Activated naive CD4-positive, alpha-beta T cell treated with anti-CD3 and anti-CD28 coated beads for 36 hours (primary cell): Measurements from ENCODE around the gene TLE7. TPM values are rescaled to one million over a fixed set of nuclear protein-coding genes. Genes with fewer than 3 reads are reported as not detected.

Experiments used
- CTCF ChIA-PET: fragments of 350-600 bp; sonication (Branson Sonifier 250); formaldehyde crosslinking; loops from one replicate; lab custom pipeline; 2021; ENCODE audit warnings: antibody characterized with exemption; lab: Charles Lee
- DNase-seq: peaks from one replicate; pipeline ENCODE4 v3.0.0-alpha.2; 2020
- H3K27ac Mint-ChIP-seq: one replicate; pipeline ENCODE4 v1.8.0; 2021; ENCODE audit warnings: mild to moderate bottlenecking, mixed read lengths
- H3K27me3 Mint-ChIP-seq: one replicate; pipeline ENCODE4 v1.8.0; 2021; ENCODE audit warnings: low read depth, mixed read lengths
- H3K36me3 Mint-ChIP-seq: one replicate; pipeline ENCODE4 v1.8.0; 2021; ENCODE audit warnings: low read depth, mixed read lengths
- H3K4me1 Mint-ChIP-seq: one replicate; pipeline ENCODE4 v1.8.0; 2021; ENCODE audit warnings: low read depth, mixed read lengths
- H3K4me3 Mint-ChIP-seq: one replicate; pipeline ENCODE4 v1.8.0; 2021; ENCODE audit warnings: mild to moderate bottlenecking, moderate library complexity, mixed read lengths
- H3K9me3 Mint-ChIP-seq: one replicate; pipeline ENCODE4 v1.8.0; 2021; ENCODE audit warnings: mixed read lengths
- intact Hi-C: fragments of 100-400 bp; cut with micrococcal nuclease; formaldehyde crosslinking; loops from one replicate; pipeline ENCODE4 v1.15.1; 2023
- total RNA-seq, 2 experiments: library from RNA; stranded (reverse); gene quantifications; one replicate each; pipeline ENCODE4 v1.2.3, GENCODE V29; 2021

Gene TLE7
- total RNA-seq, 2 experiments from 2014 or later: not detected

DNA sequence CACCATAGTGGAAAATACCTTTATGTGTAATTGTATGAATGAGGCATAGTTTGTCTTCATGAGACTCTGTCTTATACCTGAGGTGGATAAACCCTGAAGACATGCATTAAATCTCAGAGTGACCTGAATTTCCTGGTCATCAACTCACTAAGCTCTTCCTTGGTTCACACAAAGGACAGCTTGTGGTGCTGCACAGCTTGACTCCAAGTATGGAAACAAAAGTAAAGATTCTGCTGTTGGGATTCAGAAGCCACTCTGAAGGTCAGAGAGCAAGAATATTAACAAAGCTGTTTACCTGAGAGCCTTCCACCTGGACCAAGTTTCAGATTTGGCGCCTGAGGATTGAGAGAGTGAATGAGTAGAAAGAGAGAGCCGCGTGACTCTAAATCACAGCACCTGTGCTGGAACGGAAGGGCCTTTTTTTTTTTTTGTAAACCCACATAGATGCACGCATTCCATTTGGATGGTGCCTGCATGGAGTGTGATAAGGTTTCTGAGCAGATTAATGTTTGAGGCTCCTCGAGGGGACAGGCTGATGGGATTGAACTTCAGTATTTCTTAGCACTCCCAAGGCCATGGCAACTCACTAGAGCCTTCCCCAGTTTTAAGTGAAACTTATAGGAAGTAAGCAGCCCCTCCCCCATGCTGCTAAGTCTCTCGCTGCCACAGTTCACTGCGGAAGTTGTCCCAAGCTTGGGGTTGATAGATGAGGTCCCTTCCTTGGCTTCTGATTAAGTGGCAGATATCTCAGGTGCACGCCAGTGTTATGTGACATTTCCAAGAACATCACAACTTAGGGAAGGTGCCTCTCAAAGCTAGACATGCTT is 54.6 kb downstream of the TLE7 start:
- intact Hi-C loops: no loop called here
- Mint-ChIP-seq H3K4me3 (no peak overlapping the region), H3K27ac (no peak overlapping the region), H3K36me3 (no peaks in the 10 kb centered on the region), H3K4me1 (peaks cover 3% of the 10 kb centered on the region), H3K9me3 (no peaks in the 10 kb centered on the region), H3K27me3 (peaks cover 15% of the 10 kb centered on the region)
- CTCF ChIA-PET: interaction anchor here (0.9 to 1.1 kb wide), 2 partner anchors 26 to 112 kb away, joined by 4 to 5 read pairs; no protein-coding TSS in a partner anchor
- DNase-seq: no peak

- Mint-ChIP-seq H3K36me3 (no peaks in the 10 kb centered on the region), H3K4me3 (no peak overlapping the region), H3K4me1 (peaks cover 3% of the 10 kb centered on the region), H3K9me3 (no peaks in the 10 kb centered on the region), H3K27me3 (peaks cover 16% of the 10 kb centered on the region), H3K27ac (no peak overlapping the region)
- DNase-seq: no peak
- CTCF ChIA-PET: interaction anchor here (0.7 to 1.4 kb wide), 2 partner anchors 20 to 29 kb away, joined by 3 to 4 read pairs; no protein-coding TSS in a partner anchor
- intact Hi-C loops: no loop called here
Measured at GRCh38 chr16:71384073-71384724, 57.7 kb downstream of the TLE7 start.

- H3K9me3 Mint-ChIP-seq: no peaks in the 10 kb centered on the region
- intact Hi-C loops: no loop called here
- peaks cover 16% of the 10 kb centered on the region for H3K27me3 Mint-ChIP-seq
- H3K27ac Mint-ChIP-seq: no peak overlapping the region
- peaks cover 3% of the 10 kb centered on the region for H3K4me1 Mint-ChIP-seq
- no peaks in the 10 kb centered on the region for H3K36me3 Mint-ChIP-seq
- H3K4me3 Mint-ChIP-seq: no peak overlapping the region
- CTCF ChIA-PET: interaction anchor here (0.7 to 1.4 kb wide), 2 partner anchors 21 to 30 kb away, joined by 3 to 4 read pairs; no protein-coding TSS in a partner anchor
- DNase-seq: peak; percentile 14
Measured at GRCh38 chr16:71383054-71383773, 58.6 kb downstream of the TLE7 start.

DNA sequence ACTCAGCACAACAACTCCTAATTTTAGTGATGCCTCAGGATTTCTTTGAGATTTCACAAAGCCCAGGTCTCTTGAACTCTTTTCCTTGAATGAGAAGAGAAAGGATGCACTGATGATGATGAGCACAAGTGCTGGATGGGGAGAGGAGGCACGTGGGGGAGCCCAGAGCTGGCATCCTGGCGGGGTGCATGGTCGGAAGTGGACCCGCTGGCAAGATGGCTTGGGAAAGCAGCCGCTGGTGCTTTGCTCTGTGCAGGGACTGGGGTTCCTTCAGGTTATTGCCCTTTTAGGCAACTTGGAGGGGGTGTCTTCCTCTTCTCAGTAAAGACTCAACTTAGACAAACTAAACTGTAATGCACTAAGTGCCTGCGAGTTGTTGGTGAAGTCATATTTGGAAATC is 61.0 kb downstream of the TLE7 start:
- no peak overlapping the region for H3K4me3 Mint-ChIP-seq
- H3K27me3 Mint-ChIP-seq: peaks cover 17% of the 10 kb centered on the region
- intact Hi-C loops: no loop called here
- no peaks in the 10 kb centered on the region for H3K9me3 Mint-ChIP-seq
- no peaks in the 10 kb centered on the region for H3K4me1 Mint-ChIP-seq
- H3K36me3 Mint-ChIP-seq: no peaks in the 10 kb centered on the region
- CTCF ChIA-PET: no interaction called here
- no peak overlapping the region for H3K27ac Mint-ChIP-seq
- DNase-seq: no peak

Other genes starting within 250 kb of the TLE7 start
- not detected for gene HYDIN, start 211.3 kb downstream of the TLE7 start, total RNA-seq
- gene CMTR2, start 152.7 kb downstream of the TLE7 start, total RNA-seq: 10 to 100 TPM; 14.4 to 15.1 TPM
- gene CALB2, start 83.3 kb downstream of the TLE7 start, total RNA-seq: not detected
- 1 to 10 TPM; 6.9 to 7.1 TPM for gene ZNF23, start 20.2 kb upstream of the TLE7 start, total RNA-seq
- 1 to 10 TPM; 1.2 to 1.6 TPM for gene ZNF19, start 47.3 kb upstream of the TLE7 start, total RNA-seq
- gene CHST4, start 84.4 kb upstream of the TLE7 start, total RNA-seq: not detected
- gene TAT, start 135.0 kb upstream of the TLE7 start, total RNA-seq: not detected
- not detected for gene MARVELD3, start 184.1 kb upstream of the TLE7 start, total RNA-seq